ENCODE data around the gene MDM2. TPM values are rescaled to one million over a fixed set of nuclear protein-coding genes. Genes with fewer than 3 reads are reported as not detected.

The MDM2 gene
- total RNA-seq: 36.0 TPM
- long read RNA-seq, full-length matches to known transcripts: 5 of 6 reads
- long read RNA-seq, partial matches to known transcripts: 0 of 6 reads
- long read RNA-seq, other reads (novel, unspliced or antisense): 1 of 6 reads

DNA sequence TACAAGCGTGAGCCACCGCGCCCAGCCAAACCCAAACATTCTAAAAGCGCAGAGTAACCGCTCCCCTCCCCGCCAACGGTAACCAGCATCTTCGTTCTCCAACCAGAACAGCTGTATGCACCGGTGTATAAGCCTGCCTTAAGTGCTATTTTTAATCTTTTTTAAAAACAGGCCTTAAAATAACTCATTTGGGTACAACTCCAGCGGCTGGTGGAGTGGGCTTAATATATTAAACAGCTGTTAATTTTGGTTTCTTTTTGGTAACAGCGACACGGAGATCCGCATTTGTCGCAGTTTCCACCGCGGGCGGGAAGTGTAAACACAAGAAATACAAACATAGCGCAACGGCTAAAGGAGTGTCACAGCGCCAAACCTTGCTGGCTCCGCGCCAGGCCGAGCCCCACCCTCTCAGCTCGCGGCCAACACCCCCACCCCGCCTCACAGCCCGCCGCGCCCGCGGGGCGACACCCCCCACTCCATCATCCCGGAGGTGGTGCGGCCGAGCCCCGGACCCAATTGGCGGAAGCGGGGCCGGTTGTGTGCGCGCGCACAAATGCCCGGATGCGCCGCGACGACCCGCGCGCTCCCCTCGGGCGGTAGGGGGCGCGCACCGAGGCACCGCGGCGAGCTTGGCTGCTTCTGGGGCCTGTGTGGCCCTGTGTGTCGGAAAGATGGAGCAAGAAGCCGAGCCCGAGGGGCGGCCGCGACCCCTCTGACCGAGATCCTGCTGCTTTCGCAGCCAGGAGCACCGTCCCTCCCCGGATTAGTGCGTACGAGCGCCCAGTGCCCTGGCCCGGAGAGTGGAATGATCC, at the start of gene MDM2:
Gene MDM2, plus strand, starts transcription at position 602 of the 812 bp plus-strand sequence. CDS start 301 bp downstream, outside the sequence.
- Histone ChIP-seq H3K4me3 (peak within 1 kb of the TSS; percentile 97), H3K27me3 (ENCODE audit: low read depth) (no peaks in the 10 kb centered on the region), H3K36me3 (peaks cover 27% of the 10 kb centered on the region), H3K9me3 (replicated peaks) (no peaks in the 10 kb centered on the region), H3K4me1 (peaks cover 56% of the 10 kb centered on the region), H3K27ac (replicated peaks) (peak within 1 kb of the TSS; percentile 99)
- intact Hi-C loops (cut with micrococcal nuclease): loop anchor here (10.0 kb wide), 1 partner anchor 353 kb away; no protein-coding TSS in a partner anchor
- peak; percentile 94 for DNase-seq
- TF ChIP-seq, protein P1, sequence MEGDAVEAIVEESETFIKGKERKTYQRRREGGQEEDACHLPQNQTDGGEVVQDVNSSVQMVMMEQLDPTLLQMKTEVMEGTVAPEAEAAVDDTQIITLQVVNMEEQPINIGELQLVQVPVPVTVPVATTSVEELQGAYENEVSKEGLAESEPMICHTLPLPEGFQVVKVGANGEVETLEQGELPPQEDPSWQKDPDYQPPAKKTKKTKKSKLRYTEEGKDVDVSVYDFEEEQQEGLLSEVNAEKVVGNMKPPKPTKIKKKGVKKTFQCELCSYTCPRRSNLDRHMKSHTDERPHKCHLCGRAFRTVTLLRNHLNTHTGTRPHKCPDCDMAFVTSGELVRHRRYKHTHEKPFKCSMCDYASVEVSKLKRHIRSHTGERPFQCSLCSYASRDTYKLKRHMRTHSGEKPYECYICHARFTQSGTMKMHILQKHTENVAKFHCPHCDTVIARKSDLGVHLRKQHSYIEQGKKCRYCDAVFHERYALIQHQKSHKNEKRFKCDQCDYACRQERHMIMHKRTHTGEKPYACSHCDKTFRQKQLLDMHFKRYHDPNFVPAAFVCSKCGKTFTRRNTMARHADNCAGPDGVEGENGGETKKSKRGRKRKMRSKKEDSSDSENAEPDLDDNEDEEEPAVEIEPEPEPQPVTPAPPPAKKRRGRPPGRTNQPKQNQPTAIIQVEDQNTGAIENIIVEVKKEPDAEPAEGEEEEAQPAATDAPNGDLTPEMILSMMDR (IDR thresholded peaks at IDR 0.05; ENCODE audit: borderline replicate concordance): peak; percentile 91

DNA sequence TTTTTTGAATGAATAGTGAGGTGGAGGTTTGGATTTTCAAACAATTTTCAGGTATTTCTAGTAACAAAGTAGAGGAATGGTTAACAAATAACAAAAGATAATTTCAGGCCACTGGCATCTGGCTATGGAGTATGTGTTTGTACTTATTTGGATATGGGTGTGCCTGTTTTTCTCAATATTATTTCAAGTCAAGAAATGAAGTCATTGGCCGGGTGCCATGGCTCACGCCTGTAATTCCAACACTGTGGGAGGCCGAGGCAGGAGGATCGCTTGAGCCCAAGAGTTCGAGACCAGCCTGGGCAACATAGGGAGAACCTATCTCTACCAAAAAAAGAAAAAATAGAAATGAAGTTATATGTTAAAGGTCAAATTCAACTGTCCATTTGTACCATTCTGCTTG, 48.1 kb upstream of the MDM2 start:
- H3K9me3 ChIP-seq (replicated peaks): no peaks in the 10 kb centered on the region
- H3K4me3 ChIP-seq: no peak overlapping the region
- no peak for DNase-seq
- intact Hi-C loops (cut with micrococcal nuclease): no loop called here
- H3K36me3 ChIP-seq: peaks cover 75% of the 10 kb centered on the region
- H3K27me3 ChIP-seq (ENCODE audit: low read depth): no peaks in the 10 kb centered on the region
- TF ChIP-seq, protein P1 (IDR thresholded peaks at IDR 0.05; ENCODE audit: borderline replicate concordance): no peak
- H3K27ac ChIP-seq (replicated peaks): no peak overlapping the region
- H3K4me1 ChIP-seq: no peaks in the 10 kb centered on the region

DNA sequence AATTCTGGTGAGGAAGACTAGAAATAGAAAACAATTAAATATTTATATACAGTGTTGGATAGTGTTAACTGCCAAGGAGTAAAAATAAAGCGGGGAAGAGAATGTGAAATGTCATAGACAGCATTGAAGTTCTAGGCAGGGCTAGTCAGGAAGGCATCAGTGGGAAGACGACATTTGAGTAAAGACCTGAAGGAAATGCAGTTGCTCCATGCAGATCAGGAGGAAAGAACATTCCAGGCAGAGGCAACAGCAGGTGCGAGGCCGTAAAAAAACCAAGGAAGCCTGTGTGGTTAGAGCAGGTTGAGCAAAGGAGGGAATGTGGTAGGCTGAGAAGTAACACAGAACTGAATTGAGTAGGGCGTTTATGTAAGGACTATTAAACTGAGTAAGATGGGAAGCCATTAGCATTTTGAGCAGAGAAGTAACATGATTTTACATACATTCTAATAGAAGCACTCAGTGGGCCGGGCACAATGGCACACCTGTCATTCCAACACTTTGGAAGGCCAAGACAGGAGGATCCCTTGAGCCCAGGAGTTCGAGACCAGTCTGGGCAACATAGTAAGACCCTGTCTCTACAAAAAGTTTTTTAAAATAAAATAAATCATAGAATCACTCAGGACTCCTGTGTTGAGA, 47.1 kb upstream of the MDM2 start:
- DNase-seq: no peak
- Histone ChIP-seq H3K36me3 (peaks cover 72% of the 10 kb centered on the region), H3K27me3 (ENCODE audit: low read depth) (no peaks in the 10 kb centered on the region), H3K27ac (replicated peaks) (no peak overlapping the region), H3K4me3 (no peak overlapping the region), H3K9me3 (replicated peaks) (no peaks in the 10 kb centered on the region), H3K4me1 (no peaks in the 10 kb centered on the region)
- TF ChIP-seq, protein P1 (IDR thresholded peaks at IDR 0.05; ENCODE audit: borderline replicate concordance): no peak
- intact Hi-C loops (cut with micrococcal nuclease): no loop called here

DNA sequence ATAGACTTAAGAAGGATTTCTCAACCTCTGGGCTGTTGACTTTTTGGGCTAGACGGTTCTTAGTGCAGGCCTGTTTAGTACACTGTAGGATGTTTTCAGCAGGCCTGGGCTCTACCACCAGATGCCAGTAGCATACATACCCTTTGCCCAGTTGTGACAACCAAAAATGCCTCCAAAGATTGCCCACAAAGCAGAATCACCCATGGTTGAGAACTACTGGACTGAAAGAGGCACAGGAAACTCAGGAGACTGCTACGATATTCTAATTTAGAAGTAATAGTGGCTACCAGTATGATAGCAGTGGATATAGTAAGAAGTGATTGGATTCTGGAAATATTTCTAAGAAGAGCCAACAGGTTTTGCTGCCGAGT, 46.5 kb upstream of the MDM2 start:
- TF ChIP-seq, protein P1 (IDR thresholded peaks at IDR 0.05; ENCODE audit: borderline replicate concordance): no peak
- Histone ChIP-seq H3K4me3 (no peak overlapping the region), H3K4me1 (no peaks in the 10 kb centered on the region), H3K9me3 (replicated peaks) (no peaks in the 10 kb centered on the region), H3K36me3 (peaks cover 67% of the 10 kb centered on the region), H3K27me3 (ENCODE audit: low read depth) (no peaks in the 10 kb centered on the region), H3K27ac (replicated peaks) (no peak overlapping the region)
- intact Hi-C loops (cut with micrococcal nuclease): no loop called here
- no peak for DNase-seq

DNA sequence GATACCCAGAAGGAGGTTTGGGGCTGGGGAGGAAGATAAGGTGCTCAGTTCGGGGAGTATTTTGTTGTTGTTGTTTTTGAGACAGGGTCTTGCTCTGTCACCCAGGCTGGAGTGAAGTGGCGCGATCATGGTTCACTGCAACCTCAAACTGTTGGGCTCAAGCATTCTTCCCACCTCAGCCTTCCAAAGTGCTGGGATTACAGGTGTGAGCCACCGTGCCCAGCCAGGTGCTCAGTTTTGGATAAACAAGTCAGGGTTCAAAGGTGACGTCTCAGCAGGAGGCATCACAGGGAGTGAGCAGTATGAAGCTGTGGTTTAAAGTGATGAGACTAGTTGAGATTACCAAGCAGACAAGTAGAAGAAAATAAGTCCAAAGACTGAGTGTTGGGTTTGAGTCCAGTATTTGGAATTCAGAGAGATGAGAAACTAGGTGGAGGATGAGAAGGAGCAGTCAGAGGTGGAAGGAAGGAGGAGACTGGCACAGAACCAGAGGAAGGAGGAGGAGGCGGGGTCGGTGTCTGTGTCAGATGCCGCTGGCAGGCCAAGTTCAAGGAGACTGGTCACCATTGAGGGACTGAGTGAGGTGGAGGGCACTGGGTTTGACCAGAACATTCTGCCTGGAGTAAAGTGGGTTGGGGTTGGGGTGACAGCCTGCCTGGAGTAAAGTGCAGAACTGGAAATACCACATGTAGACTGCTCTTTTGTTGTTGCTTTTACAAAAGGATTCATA, 45.9 kb upstream of the MDM2 start:
- intact Hi-C loops (cut with micrococcal nuclease): no loop called here
- Histone ChIP-seq H3K36me3 (peaks cover 64% of the 10 kb centered on the region), H3K9me3 (replicated peaks) (no peaks in the 10 kb centered on the region)

More for the DNA sequence above, 45.9 kb upstream of the MDM2 start:
- Histone ChIP-seq H3K27ac (replicated peaks) (no peak overlapping the region), H3K27me3 (ENCODE audit: low read depth) (no peaks in the 10 kb centered on the region), H3K4me1 (no peaks in the 10 kb centered on the region), H3K4me3 (no peak overlapping the region)
- DNase-seq: no peak
- TF ChIP-seq, protein P1 (IDR thresholded peaks at IDR 0.05; ENCODE audit: borderline replicate concordance): no peak
